Astrocyte of the spinal cord (primary cell): Measurements from ENCODE around the gene OGDH.

ENCODE experiments used
- DNase-seq: peaks from one replicate; pipeline ENCODE4 v3.0.0; 2011; ENCODE audit warnings: low read depth, low spot score
- H3K4me3 ChIP-seq: 2 replicates; pipeline ENCODE4 v1.5.1; 2011; ENCODE audit warnings: low read depth, mild to moderate bottlenecking, low read length, moderate library complexity
- in situ Hi-C: cut with HindIII; loops from 2 replicates; pipeline ENCODE4 v1.10.0; 2017; ENCODE audit warnings: low sequenced_read_pairs
- TF ChIP-seq, protein P1 (sequence below): IDR thresholded peaks from 2 replicates; pipeline ENCODE4 v1.5.1; 2012; ENCODE audit warnings: low read depth, mild to moderate bottlenecking, low read length, inconsistent platforms

OGDH gene

DNA sequence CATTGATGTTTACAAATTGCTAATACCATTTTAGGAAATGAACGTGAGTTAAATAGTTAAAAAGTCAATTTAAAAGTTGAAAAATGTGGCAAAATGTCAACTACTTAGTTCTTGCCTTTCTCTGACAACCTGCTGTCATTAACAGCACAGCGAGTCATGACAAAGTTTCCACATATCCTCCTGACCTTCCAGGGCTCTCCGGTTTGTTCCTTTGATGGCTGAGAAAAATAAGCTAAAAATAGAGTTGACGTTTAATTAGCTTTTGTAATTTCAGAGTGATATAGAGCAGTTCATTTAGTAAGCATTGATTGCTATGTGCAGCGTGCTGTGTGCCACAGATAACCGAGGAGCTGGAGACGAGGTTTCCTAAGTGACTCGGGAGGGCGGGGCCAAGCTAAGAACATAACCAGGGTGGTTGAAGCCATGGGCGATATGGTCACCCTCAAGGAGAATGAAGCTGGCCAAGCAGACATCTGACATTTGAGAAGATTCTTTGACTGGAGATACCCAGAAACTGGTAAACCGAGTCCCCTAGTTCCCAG is 47.9 kb downstream of the OGDH start:
- TF ChIP-seq, protein P1, sequence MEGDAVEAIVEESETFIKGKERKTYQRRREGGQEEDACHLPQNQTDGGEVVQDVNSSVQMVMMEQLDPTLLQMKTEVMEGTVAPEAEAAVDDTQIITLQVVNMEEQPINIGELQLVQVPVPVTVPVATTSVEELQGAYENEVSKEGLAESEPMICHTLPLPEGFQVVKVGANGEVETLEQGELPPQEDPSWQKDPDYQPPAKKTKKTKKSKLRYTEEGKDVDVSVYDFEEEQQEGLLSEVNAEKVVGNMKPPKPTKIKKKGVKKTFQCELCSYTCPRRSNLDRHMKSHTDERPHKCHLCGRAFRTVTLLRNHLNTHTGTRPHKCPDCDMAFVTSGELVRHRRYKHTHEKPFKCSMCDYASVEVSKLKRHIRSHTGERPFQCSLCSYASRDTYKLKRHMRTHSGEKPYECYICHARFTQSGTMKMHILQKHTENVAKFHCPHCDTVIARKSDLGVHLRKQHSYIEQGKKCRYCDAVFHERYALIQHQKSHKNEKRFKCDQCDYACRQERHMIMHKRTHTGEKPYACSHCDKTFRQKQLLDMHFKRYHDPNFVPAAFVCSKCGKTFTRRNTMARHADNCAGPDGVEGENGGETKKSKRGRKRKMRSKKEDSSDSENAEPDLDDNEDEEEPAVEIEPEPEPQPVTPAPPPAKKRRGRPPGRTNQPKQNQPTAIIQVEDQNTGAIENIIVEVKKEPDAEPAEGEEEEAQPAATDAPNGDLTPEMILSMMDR: no peak
- no peak overlapping the region for H3K4me3 ChIP-seq
- in situ Hi-C loops: no loop called here
- no peak for DNase-seq

DNA sequence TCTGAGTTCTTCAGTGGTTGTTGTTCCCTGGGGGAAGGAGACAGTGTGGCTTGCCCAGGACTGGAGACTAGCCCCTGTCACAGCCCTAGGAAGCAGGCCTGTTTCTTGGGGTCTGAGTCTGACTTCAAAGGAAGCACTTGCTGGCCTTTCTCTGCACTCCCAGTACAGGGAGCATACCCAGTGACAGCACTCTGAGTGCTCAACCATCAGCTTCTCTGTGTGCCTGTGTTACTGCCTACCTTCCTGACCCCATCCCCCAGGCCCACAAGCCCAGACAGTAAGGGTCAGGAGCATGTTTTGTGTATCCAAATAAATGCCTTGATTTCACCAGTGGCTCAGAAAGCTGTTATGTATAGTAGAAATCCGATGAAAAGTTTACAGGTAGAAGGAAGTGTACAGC is 48.9 kb downstream of the OGDH start:
- no peak overlapping the region for H3K4me3 ChIP-seq
- DNase-seq: no peak
- in situ Hi-C loops: no loop called here
- TF ChIP-seq, protein P1: no peak

DNA sequence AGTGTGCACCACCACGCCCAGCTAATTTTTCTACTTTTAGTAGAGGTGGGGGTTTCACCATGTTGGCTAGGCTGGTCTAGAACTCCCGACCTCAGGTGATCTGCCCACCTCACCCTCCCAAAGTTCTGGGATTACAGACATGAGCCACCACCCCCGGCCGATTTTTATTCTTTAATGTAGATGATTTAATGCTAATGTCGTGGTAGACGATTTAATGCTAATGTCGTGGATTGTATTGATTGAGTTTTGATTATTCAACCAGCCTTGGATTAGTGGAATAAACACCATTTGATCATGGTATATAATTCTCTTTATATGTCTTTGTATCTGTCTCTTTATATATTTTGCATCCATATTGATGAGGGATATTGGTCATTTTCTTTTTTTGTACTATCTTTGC is 52.6 kb downstream of the OGDH start:
- TF ChIP-seq, protein P1: no peak
- DNase-seq: no peak
- H3K4me3 ChIP-seq: no peak overlapping the region
- in situ Hi-C loops: no loop called here

DNA sequence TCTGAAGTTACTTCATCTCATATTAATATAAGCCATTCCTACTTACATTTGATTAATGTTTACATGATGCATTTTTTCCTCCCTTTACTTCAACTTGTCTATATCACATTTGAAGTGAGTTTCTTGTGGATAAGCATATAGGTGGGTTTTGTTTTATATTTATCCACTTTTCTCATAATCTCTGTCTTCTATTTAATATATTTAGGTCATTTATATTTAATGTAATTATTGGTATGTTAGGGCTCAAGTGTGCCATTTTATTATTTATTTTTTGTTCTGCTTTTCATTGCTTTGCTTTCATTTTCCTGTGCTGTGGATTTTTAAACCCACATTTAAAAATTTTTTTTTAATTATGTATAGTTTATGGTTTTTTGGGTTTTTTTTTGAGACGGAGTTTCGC is 54.8 kb downstream of the OGDH start:
- in situ Hi-C loops: no loop called here
- TF ChIP-seq, protein P1: no peak
- no peak for DNase-seq

DNA sequence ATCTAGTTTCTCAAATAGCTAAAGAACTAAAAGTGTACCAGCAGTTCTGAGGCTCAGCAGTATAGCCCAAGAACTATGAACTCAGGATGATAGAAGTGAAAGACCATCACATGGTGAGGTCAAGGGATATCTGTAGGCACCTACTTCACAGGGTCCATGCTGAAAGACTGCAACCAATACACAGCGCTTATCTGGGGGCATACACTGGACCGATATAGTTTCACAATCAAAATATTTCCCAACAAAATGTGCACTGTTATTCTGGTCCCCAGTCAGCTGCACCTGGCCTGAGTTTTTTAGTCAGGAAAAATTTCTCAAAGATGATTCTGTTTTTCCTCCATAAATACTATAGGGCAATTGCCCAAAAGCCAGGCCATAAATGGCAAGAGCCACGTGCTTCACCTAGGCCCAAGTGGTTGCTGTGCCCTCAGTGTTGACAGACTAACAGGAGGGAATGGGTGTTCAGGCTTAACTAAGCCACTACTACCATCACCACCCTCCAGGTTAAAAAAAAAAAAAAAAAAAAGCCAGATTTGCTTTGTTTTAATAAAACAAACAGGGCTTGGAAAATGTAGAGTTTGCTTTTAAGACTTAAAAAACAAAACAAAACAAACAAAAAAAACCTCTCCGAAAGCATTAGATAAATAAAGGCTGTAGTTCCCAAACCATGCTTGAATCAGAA is 58.5 kb downstream of the OGDH start:
- no peak overlapping the region for H3K4me3 ChIP-seq
- DNase-seq: no peak
- in situ Hi-C loops: no loop called here
- TF ChIP-seq, protein P1: no peak

More for the DNA sequence above, 54.8 kb downstream of the OGDH start:
- H3K4me3 ChIP-seq: no peak overlapping the region

DNA sequence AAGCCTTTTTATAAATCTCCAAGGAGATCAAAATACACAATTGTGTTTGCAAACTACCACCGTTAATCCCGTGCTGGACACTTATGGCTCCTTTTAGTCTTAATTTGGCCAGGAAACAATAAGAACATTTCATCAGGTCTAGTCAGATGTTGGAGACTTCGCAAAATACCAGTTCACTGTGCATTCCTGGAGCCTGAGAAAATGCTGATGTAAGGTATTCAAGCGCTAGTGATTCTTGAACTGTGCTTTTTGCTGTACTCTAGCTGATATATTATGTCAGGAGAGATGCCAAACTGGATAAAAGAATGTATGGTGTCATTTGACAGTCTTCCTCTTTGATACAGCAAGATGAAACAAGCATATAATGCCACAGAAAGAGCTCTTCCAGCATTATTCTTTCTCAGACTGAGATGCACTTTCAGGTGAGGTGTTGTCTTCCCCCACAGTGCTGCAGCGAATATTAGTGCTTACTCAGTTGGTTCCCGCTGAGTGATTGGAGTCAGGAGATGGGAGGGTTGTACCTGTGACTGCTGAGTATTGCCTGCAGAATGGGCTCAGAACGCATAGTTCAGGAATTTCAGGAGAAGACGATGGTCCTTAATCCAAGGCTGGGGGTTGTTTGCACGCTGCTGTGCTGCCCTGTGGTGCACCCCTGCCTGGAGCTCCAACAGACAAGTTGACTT is 59.2 kb downstream of the OGDH start:
- in situ Hi-C loops: no loop called here

More for the DNA sequence above, 59.2 kb downstream of the OGDH start:
- TF ChIP-seq, protein P1: no peak
- peak; percentile 91 for DNase-seq
- no peak overlapping the region for H3K4me3 ChIP-seq
